Stimulated activated CD4-positive, alpha-beta T cell treated with anti-CD3 and anti-CD28 coated beads, Interleukin-15, amount 100 ng/mL, for 48 hours (primary cell): Measurements from ENCODE around the gene AMD1.
"Not testable (repeated sequence)": the region's sequence is repeated elsewhere in the genome, so short reads cannot be mapped to it uniquely, and the experiment has no call there.

ENCODE experiments used
- DNase-seq, 2 donors: peaks; one replicate each; pipeline ENCODE4 v3.0.0-alpha.2; 2020; ENCODE audit warnings: low read depth in 2 of 2

Gene AMD1

DNA sequence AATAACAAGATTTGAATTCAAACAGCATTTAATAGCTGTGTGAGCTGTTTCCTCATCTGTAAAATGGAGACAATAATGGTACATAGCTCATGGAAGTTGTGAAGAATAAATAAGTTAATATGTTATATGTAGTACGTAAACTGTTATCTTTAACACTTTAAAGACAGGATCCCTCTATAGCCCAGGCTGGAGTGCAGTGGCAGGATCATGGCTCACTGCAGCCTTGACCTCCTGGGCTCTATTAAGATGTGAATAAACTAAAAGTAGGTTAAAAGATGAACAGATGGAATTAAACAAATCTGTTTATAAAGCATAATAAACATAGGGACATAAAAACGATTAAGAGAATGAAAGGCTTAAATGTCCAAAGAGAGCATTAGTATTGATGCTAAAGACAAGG is 3.0 kb downstream of the AMD1 start:
- no peak for DNase-seq

GRCh38 chr6:110878751-110879522 is 4.4 kb downstream of the AMD1 start:
- DNase-seq: no peak

GRCh38 chr6:110880651-110881050 is 6.1 kb downstream of the AMD1 start:
- no peak for DNase-seq

DNA sequence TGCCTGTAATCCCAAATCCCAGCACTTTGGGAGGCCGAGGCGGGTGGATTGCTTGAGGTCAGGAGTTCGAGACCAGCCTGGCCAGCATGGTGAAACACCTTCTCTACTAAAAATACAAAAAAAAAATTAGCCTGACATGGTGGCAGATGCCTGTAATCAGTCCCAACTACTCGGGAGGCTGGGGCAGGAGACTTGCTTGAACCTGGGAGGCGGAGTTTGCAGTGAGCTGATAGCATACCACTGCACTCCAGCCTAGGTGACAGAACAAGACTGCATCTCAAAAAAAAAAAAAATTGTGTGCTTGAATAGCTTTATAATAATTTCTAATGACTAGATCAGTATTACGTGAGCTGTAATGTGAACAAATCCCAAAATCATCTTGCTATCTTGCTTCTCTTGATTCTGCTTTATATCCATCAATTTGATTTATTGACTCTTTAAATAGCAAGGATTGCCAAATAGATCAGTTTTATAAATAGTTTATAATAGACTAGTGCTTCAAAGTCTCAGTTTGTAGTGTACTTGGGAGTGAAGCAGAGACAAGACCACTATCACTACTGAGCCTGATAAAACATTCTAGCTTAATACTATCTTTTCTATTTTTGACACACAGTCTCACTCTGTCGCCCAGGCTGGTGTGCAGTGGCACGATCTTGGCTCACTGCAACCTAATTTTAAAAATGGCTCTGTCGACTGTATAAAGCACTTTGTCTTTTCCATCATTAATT is 7.1 kb downstream of the AMD1 start:
- no peak for DNase-seq

DNA sequence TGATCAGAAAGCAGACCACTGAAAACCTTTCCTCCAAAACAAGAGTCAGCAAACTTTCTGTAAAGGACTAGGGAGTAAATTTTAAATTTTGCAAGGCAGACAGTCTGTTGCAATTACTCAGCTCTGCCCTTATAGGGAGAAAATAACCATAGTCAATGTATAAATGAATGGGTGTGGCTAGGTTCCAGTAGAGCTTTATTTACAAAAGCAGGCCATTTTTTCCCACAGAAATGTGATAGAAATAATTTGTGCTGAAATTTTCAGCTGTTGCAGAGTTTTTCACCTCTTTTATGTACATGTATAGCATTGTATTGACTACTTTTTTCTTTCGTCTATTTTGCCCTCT is 7.7 kb downstream of the AMD1 start:
- no peak for DNase-seq

GRCh38 chr6:110882824-110883554 is 8.4 kb downstream of the AMD1 start:
- no peak for DNase-seq

DNA sequence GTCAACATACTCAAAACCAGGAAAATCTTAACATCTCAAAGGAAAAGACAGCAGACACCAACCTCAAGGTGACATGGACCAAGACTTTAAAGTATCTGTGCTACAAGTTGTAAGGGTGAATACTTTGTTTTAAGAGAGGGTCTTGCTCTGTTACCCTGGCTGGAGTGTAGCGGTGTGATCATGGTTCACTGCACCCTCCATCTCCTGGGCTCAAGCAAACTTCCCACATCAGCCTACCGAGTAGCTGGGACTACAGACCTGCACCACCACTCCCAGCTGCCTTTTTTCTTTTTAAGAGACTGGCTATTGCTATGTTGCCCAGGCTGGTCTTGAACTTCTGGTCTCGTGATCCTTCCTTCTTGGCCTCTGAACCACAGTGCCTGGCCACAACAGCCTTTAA is 9.7 kb downstream of the AMD1 start:
- DNase-seq: no peak

DNA sequence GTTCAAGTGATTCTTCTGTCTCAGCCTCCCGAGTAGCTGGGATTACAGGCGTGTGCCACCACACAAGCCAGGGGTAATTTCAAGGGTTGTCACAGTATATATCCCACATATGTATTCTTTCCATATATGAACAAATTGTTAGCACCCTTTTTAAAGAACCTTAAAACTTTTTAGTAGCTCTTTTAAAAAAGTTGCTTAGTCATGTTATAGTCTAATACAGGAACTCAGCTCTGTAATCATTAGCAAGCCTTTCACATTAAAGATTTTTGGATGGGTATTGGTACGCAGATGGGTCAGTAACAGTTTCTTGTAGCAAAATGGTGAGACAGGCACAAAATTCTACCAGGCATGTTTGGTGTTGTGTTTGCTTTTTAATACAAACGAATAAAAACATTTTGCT is 10.9 kb downstream of the AMD1 start:
- no peak for DNase-seq

GRCh38 chr6:110886555-110887167 is 12.1 kb downstream of the AMD1 start:
- DNase-seq: no peak

DNA sequence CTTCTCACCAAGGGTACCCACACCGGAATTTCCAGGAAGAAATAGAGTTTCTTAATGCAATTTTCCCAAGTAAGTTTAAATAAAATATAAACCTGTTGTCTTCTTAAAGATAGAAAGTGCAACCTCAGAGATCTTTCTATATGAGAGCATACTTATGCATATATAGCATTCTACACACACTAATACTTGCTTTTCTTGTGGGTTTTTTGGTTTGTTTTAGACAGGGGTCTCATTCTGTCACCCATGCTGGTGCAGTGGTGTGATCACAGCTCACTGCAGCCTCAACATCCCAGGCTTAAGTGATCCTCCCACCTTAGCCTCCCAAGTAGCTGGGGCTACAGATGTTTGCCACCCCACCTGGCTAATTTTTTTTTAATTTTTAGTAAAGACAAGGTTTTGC is 15.7 kb downstream of the AMD1 start:
- DNase-seq: no peak

DNA sequence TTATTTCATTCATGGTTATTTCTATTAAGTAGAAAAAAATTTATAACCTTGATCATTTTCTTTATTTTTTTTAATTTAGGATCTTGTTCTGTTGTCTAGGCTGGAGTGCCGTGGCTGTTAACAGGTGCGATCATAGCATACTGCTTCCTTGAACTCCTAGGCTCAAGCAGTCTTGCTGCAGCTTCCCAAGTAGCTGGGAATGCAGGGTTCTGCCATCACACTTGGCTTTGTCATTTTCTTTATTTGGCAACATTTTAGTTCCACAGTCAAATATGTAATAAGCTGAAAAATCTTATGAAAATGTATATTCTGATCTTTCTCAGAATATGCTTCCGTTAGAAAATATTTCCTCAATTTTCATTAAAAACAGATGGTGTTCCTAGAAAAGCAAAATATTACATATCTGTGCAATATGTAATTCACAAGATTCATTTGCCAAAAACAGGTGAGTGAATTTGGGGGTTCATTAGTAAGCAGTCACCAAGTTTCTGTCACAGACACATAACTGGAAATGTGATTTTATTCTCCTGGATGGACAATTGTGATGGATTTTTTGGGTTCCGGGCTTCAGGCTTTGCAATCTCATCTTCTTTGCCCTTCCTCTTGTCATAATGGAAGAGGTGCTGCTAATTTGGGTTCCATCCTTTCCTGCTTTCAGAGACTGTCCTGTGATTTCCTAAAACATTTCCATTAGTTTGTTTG is 21.5 kb downstream of the AMD1 start:
- no peak for DNase-seq

DNA sequence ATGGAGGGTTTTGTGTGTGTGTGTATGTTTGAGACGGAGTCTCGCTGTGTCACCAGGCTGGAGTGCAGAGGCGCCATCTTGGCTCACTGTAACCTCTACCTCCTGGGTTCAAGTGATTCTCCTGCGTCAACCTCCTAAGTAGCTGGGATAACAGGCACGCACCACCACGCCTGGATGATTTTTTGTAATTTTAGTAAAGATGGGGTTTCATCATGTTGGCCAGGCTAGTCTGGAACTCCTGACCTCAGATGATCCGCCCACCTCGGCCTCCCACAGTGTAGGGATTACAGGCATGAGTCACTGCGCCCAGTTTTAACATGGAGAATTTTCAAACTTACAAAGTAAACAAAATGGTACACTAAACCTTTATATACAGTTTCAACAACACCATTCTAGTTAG is 22.8 kb downstream of the AMD1 start:
- no peak for DNase-seq

GRCh38 chr6:110898111-110898510 is 23.5 kb downstream of the AMD1 start:
- DNase-seq: no peak

DNA sequence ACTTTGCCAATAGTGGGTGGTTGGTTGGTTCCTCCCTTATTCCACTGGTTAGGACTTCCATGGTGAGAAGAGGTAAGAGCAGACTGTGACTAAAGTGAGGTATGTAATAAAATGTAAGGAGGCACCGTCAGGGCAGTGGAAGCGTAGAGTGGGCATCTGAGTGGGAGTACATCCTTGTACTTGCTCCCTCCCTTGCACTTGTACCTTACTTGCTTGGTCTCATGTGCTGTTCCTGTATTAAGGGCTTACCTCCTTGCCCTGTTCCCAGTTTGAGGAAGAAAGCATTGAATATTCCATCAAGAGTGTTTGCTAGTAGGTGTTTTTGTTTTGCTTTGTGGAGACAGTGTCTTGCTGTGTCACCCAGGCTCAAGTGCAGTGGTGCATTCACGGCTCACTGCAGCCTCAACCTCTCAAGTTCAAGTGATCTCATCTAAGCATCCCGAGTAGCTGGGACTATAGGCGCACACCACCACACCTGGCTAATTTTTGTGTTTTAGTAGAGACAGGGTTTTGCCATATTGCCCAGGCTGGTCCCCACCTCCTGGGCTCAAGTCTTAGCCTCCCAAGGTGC is 25.5 kb downstream of the AMD1 start:
- DNase-seq: no peak

DNA sequence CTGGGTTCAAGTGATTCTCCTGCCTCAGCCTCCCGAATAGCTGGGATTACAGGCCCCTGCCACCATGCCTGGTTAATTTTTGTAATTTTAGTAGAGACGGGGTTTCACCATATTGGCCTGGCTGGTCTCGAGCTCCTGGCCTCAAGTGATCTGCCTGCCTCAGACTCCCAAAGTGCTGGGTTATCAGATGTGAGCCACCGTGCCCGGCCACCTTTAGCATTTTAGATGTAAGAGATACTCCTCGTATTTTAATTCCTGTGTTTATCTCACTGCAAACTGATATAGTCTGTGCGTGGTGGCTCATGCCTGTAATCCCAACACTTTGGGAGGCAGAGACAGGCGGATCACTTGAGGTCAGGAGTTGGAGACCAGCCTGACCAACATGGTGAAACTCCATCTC is 27.0 kb downstream of the AMD1 start:
- DNase-seq: not testable (repeated sequence)

DNA sequence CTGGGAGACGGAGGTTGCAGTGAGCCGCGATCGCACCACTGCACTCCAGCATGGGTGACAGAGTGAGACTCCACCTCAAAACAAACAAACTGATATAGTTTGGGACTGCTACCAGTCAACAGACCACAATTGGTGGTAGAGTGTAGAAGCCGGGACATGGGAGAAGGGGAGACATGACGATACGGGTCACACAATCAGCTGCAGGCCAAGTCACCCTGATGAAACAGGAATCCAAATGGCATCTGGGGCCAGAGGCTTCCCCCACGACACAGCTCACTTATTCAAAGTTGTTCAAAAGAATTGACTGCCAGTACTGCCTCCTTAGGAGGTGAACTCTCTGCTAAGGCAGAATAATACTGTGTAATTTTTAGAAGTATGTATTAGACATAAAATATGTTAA is 27.5 kb downstream of the AMD1 start:
- DNase-seq: no peak

DNA sequence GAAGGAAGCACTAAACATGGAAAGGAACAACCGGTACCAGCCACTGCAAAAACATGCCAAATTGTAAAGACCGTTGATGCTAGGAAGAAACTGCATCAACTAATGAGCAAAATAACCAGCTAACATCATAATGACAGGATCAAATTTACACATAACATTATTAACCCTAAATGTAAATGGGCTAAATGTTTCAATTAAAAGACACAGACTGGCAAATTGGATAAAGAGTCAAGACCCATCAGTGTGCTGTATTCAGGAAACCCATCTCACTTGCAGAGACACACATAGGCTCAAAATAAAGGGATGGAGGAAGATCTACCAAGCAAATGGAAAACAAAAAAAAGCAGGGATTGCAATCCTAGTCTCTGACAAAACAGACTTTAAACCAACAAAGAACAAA is 31.7 kb downstream of the AMD1 start:
- not testable (repeated sequence) for DNase-seq

DNA sequence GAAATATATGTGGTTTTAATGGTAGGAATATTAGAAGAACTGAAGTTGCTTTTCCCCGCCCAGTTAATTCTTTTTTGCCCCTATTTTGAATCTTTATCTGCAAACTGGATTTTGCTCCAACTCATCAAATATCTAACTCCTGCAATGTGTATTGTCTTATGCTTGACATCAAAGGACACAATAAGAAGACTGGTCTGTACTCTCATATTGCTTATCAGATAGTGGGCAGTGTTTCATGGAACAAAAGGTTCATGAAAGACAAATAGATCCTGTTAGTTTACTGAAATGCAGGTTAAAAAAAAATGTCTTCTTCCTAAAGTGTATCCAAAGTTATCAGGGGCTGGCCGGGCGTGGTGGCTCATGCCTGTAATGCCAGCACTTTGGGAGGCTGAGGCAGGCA is 56.2 kb downstream of the AMD1 start:
- no peak for DNase-seq

DNA sequence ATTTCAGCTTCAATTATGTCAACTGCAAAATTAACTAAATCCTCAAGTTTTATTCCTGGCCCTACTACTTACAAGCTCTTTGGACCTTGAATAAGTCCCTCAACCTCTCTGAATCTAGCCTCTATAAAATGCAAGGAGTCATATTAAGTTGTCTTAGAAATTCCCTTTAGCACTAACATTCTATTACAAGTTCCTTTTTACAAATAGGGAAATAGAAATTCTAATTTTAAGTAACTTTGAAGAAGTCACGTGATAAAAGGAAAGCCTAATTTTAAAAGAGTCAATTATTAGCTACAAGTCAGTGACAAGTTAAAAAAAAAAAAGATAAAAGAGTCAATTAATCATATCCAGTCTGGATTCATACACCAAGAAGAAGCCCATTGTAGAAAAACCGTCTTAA is 59.3 kb downstream of the AMD1 start:
- no peak for DNase-seq

GRCh38 chr6:110934381-110934898 is 59.9 kb downstream of the AMD1 start:
- DNase-seq: no peak

- DNase-seq: no peak
These were observed 60.6 kb downstream of the AMD1 start for GRCh38 chr6:110935171-110935570.
